H9 (cell line): ENCODE data around the gene GRWD1. TPM values are rescaled to one million over a fixed set of nuclear protein-coding genes. Genes with fewer than 3 reads are reported as not detected.

Source experiments
- DNase-seq: peaks from one replicate; pipeline ENCODE4 v3.0.0-alpha.2; 2017
- H2AFZ ChIP-seq: one replicate; pipeline ENCODE4 v1.6.1; 2013; ENCODE audit warnings: mild to moderate bottlenecking, low read length, control low read depth, moderate library complexity
- H2AK5ac ChIP-seq: 2 replicates; pipeline ENCODE4 v1.6.1; 2013; ENCODE audit warnings: low read length, control low read depth, mixed read lengths; ENCODE audit not compliant: insufficient read length
- H2BK120ac ChIP-seq: one replicate; pipeline ENCODE4 v1.6.1; 2013; ENCODE audit warnings: low read depth, mild to moderate bottlenecking, low read length, control low read depth, inconsistent platforms; ENCODE audit not compliant: poor library complexity, severe bottlenecking
- H2BK12ac ChIP-seq: 2 replicates; pipeline ENCODE4 v1.6.1; 2013; ENCODE audit warnings: low read length, control low read depth, mixed read lengths, low read depth; ENCODE audit not compliant: insufficient read length
- H2BK15ac ChIP-seq: 2 replicates; pipeline ENCODE4 v1.6.1; 2013; ENCODE audit warnings: low read depth, low read length, control low read depth
- H2BK20ac ChIP-seq: one replicate; pipeline ENCODE4 v1.6.1; 2013; ENCODE audit warnings: low read depth, mild to moderate bottlenecking, low read length, control low read depth, inconsistent platforms; ENCODE audit not compliant: poor library complexity, severe bottlenecking
- H2BK5ac ChIP-seq: 2 replicates; pipeline ENCODE4 v1.6.1; 2013; ENCODE audit warnings: low read length, control low read depth, mixed read lengths; ENCODE audit not compliant: insufficient read length
- H3K14ac ChIP-seq: 2 replicates; pipeline ENCODE4 v1.6.1; 2013; ENCODE audit warnings: low read length, control low read depth; ENCODE audit not compliant: insufficient read depth
- H3K18ac ChIP-seq: 2 replicates; pipeline ENCODE4 v1.6.1; 2013; ENCODE audit warnings: low read depth, mild to moderate bottlenecking, mixed read lengths, low read length, control low read depth; ENCODE audit not compliant: insufficient read length
- H3K23ac ChIP-seq: 2 replicates; pipeline ENCODE4 v1.6.1; 2013; ENCODE audit warnings: low read length, control low read depth, mixed read lengths, low read depth; ENCODE audit not compliant: insufficient read length
- H3K23me2 ChIP-seq: 2 replicates; pipeline ENCODE4 v1.6.1; 2013; ENCODE audit warnings: low read depth, mild to moderate bottlenecking, mixed read lengths, low read length, control low read depth; ENCODE audit not compliant: insufficient read length, poor library complexity, severe bottlenecking
- H3K27ac ChIP-seq: 2 replicates; pipeline ENCODE4 v1.5.1; 2013; ENCODE audit warnings: low read length, control low read depth, mixed read lengths, low read depth; ENCODE audit not compliant: insufficient read length
- H3K27me3 ChIP-seq: 2 replicates; pipeline ENCODE4 v1.6.1; 2013; ENCODE audit warnings: low read length, control low read depth, inconsistent platforms; ENCODE audit not compliant: insufficient read depth
- H3K4ac ChIP-seq: 2 replicates; pipeline ENCODE4 v1.6.1; 2013; ENCODE audit warnings: low read depth, mild to moderate bottlenecking, control low read depth, inconsistent platforms, low read length, moderate library complexity
- H3K4me1 ChIP-seq: 2 replicates; pipeline ENCODE4 v1.6.1; 2013; ENCODE audit warnings: low read length, control low read depth, inconsistent platforms; ENCODE audit not compliant: insufficient read depth
- H3K4me2 ChIP-seq: 2 replicates; pipeline ENCODE4 v1.6.1; 2013; ENCODE audit warnings: low read length, control low read depth, mixed read lengths; ENCODE audit not compliant: insufficient read length, insufficient read depth
- H3K56ac ChIP-seq: 2 replicates; pipeline ENCODE4 v1.6.1; 2013; ENCODE audit warnings: low read depth, mild to moderate bottlenecking, mixed read lengths, low read length, control low read depth; ENCODE audit not compliant: insufficient read length
- H3K79me1 ChIP-seq: 2 replicates; pipeline ENCODE4 v1.6.1; 2013; ENCODE audit warnings: low read depth, mild to moderate bottlenecking, moderate library complexity, low read length, control low read depth, inconsistent platforms; ENCODE audit not compliant: insufficient read depth, poor library complexity, severe bottlenecking
- H3K79me2 ChIP-seq: 2 replicates; pipeline ENCODE4 v1.6.1; 2013; ENCODE audit warnings: low read length, control low read depth, inconsistent platforms; ENCODE audit not compliant: insufficient read depth
- H3K9ac ChIP-seq: 2 replicates; pipeline ENCODE4 v1.6.1; 2013; ENCODE audit warnings: low read length, control low read depth, mixed read lengths; ENCODE audit not compliant: insufficient read length; ENCODE audit errors: extremely low read depth
- H3K9me3 ChIP-seq: one replicate; pipeline ENCODE4 v1.6.1; 2013; ENCODE audit warnings: low read depth, low read length, inconsistent platforms; ENCODE audit not compliant: control insufficient read depth
- H3T11ph ChIP-seq: one replicate; pipeline ENCODE4 v1.6.1; 2013; ENCODE audit warnings: mild to moderate bottlenecking, low read length, control low read depth, inconsistent platforms
- H4K20me1 ChIP-seq: one replicate; pipeline ENCODE4 v1.6.1; 2013; ENCODE audit not compliant: control insufficient read depth, insufficient read length, insufficient read depth
- H4K5ac ChIP-seq: 2 replicates; pipeline ENCODE4 v1.6.1; 2013; ENCODE audit warnings: low read depth, mild to moderate bottlenecking, mixed read lengths, low read length, control low read depth; ENCODE audit not compliant: insufficient read length
- H4K8ac ChIP-seq: replicated peaks from 2 replicates; pipeline ENCODE4 v1.6.1; 2013; ENCODE audit warnings: low read length, control low read depth, mixed read lengths, low read depth; ENCODE audit not compliant: insufficient read length
- H4K91ac ChIP-seq: 2 replicates; pipeline ENCODE4 v1.6.1; 2013; ENCODE audit warnings: low read depth, mild to moderate bottlenecking, moderate library complexity, mixed read lengths, low read length, control low read depth; ENCODE audit not compliant: insufficient read length
- H3K27ac Mint-ChIP-seq, 3 experiments: 2 replicates in 2 of 3; 3 replicates in 1 of 3; pipeline ENCODE4 v1.8.0; 2020 to 2021; ENCODE audit warnings: mixed read lengths in 3 of 3, mild to moderate bottlenecking in 1 of 3, moderate library complexity in 1 of 3
- H3K27me3 Mint-ChIP-seq: 2 replicates; pipeline ENCODE4 v1.8.0; 2021; ENCODE audit warnings: low read depth, mild to moderate bottlenecking, moderate library complexity, mixed read lengths
- H3K36me3 Mint-ChIP-seq, 3 experiments: 2 replicates in 2 of 3; 3 replicates in 1 of 3; pipeline ENCODE4 v1.8.0; 2020 to 2021; ENCODE audit warnings: low read depth in 3 of 3, mixed read lengths in 3 of 3; ENCODE audit not compliant: insufficient read depth in 1 of 3
- H3K4me1 Mint-ChIP-seq, 2 experiments: 2 replicates each; pipeline ENCODE4 v1.8.0; 2020; ENCODE audit warnings: mixed read lengths in 2 of 2
- H3K4me3 Mint-ChIP-seq, 2 experiments: 2 replicates in 1 of 2; 3 replicates in 1 of 2; pipeline ENCODE4 v1.8.0; 2020 to 2021; ENCODE audit warnings: mild to moderate bottlenecking in 2 of 2, mixed read lengths in 2 of 2, moderate library complexity in 1 of 2
- H3K9me3 Mint-ChIP-seq, 2 experiments: 2 replicates in 1 of 2; 3 replicates in 1 of 2; pipeline ENCODE4 v1.8.0; 2020; ENCODE audit warnings: mild to moderate bottlenecking in 2 of 2, mixed read lengths in 2 of 2, moderate library complexity in 1 of 2
- WGBS: extraction: QIAGEN DNeasy Blood & Tissue Kit; methylation state at CpG from one replicate; pipeline ENCODE4 v1.1.7; 2013; ENCODE audit warnings: missing lambda C conversion rate, low lambda C conversion rate, mixed read lengths; ENCODE audit not compliant: insufficient read length; ENCODE audit errors: extremely low coverage; 5-methylcytosine and 5-hydroxymethylcytosine counted together
- total RNA-seq: library from RNA; stranded (reverse); gene quantifications from 2 replicates; pipeline ENCODE4 v1.2.1, GENCODE V29; 2021
- TF ChIP-seq, protein P1 (sequence below): fragments of 200-600 bp; sonication (generic); conservative IDR thresholded peaks from 3 replicates; pipeline ENCODE4 v1.8.0; 2021; ENCODE audit warnings: antibody characterized with exemption, mild to moderate bottlenecking

Gene GRWD1
- total RNA-seq, 1 experiment from 2014 or later: 92.0 TPM

DNA sequence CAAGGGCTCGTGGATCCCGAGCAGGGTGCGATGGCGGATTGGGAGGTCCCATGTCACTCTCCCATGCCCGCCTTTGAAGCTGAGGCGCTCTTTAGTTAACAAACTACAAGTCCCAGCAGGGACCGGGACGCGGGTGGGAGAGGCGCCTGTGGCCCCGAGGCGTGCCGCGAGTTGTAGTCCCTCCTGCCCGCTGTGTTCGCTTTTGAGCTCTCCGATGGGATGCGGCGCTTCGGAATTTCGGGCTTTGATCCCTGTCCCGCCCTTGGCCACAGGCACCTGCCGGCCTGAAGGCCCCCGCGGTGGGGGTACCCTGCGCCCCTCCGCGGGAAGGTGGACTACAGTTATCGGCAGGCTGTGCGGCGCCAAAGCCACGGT, 34.4 kb downstream of the GRWD1 start:
- H3K4me1 Mint-ChIP-seq: peaks cover 3 to 13% of the 10 kb centered on the region in 2 experiments; a peak in 3 of 4 replicates
- Histone ChIP-seq H2BK5ac (no peak overlapping the region), H3K14ac (no peak overlapping the region), H3K56ac (no peak overlapping the region), H3K79me1 (no peaks in the 10 kb centered on the region), H4K91ac (no peak overlapping the region), H3K4me2 (no peak overlapping the region), H3K9ac (no peak overlapping the region), H3K9me3 (no peaks in the 10 kb centered on the region), H2BK12ac (no peak overlapping the region), H2BK20ac (no peak overlapping the region), H3K23ac (no peak overlapping the region), H3K27me3 (no peaks in the 10 kb centered on the region), H4K20me1 (no peaks in the 10 kb centered on the region), H2AK5ac (no peak overlapping the region), H2AFZ (no peak overlapping the region), H4K5ac (no peak overlapping the region), H2BK15ac (no peak overlapping the region), H2BK120ac (no peak overlapping the region), H4K8ac (no peak overlapping the region), H3K27ac (no peak overlapping the region), H3K79me2 (no peaks in the 10 kb centered on the region), H3K4me1 (no peaks in the 10 kb centered on the region), H3K4ac (no peak overlapping the region), H3K23me2 (no peaks in the 10 kb centered on the region), H3K18ac (no peak overlapping the region), H3T11ph (no peak overlapping the region)
- peaks cover 24 to 66% (median 49%) of the 10 kb centered on the region in 3 experiments for H3K36me3 Mint-ChIP-seq
- H3K27ac Mint-ChIP-seq: peak overlapping the region in 1 of 3 experiments; percentile 82; a peak in 1 of 7 replicates
- H3K27me3 Mint-ChIP-seq: peaks cover 3% of the 10 kb centered on the region; the same call in 1 of the 2 replicates
- no peaks in the 10 kb centered on the region for H3K9me3 Mint-ChIP-seq
- no CpG with 5 or more reads among the region's 32 CpGs for WGBS
- TF ChIP-seq, protein P1, sequence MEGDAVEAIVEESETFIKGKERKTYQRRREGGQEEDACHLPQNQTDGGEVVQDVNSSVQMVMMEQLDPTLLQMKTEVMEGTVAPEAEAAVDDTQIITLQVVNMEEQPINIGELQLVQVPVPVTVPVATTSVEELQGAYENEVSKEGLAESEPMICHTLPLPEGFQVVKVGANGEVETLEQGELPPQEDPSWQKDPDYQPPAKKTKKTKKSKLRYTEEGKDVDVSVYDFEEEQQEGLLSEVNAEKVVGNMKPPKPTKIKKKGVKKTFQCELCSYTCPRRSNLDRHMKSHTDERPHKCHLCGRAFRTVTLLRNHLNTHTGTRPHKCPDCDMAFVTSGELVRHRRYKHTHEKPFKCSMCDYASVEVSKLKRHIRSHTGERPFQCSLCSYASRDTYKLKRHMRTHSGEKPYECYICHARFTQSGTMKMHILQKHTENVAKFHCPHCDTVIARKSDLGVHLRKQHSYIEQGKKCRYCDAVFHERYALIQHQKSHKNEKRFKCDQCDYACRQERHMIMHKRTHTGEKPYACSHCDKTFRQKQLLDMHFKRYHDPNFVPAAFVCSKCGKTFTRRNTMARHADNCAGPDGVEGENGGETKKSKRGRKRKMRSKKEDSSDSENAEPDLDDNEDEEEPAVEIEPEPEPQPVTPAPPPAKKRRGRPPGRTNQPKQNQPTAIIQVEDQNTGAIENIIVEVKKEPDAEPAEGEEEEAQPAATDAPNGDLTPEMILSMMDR: no peak
- no peak for DNase-seq
- peak overlapping the region in 1 of 2 experiments; percentile 20; a peak in 1 of 5 replicates for H3K4me3 Mint-ChIP-seq
